ENCODE results near the gene MISFA. TPM values are rescaled to one million over a fixed set of nuclear protein-coding genes. Genes with fewer than 3 reads are reported as not detected.

MISFA gene
- 2.4 and 3.0 TPM in 2 replicates for polyA plus RNA-seq (2013)

DNA sequence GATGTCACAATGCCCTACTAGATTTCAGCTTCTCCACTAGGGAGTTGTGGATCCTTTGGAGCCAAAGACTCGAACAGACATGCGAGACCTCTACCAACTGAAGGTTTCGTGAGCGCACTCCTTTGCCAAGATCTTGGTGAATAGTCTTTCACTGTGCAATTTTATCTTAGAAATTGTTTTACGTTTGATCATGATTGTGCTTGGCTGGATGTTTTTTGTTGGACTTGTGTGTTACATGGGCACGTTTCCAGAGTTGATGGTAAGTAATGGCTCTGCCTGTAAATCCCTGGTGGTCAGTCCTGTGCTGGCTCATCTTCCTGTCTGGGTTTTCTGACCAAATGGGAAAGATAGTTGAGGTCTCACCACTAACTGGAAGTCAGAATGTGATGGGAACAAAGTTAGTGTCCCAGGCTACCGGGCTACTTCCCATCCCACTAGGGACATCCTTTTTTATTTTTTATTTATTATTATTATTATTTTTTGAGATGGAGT, at the start of gene MISFA:
MISFA (plus strand) TSS at position 51 of the 492 bp plus-strand sequence; CDS start at position 191, 140 bp downstream.
- H3K79me2 ChIP-seq (ENCODE audit: control insufficient read depth, insufficient read depth, low read length, poor library complexity) = no peaks in the 10 kb centered on the region
- no peak within 1 kb of the TSS for H3K4ac ChIP-seq (ENCODE audit: low read depth, low read length)
- no CpG with 5 or more reads among the region's 7 CpGs for WGBS (ENCODE audit: extremely low coverage, insufficient coverage, insufficient read length)
- DNase-seq = no peak
- no peak within 1 kb of the TSS for H2AK5ac ChIP-seq (ENCODE audit: low read length)
- no peak within 1 kb of the TSS for H2AFZ ChIP-seq (ENCODE audit: insufficient read depth, low read length, poor library complexity)
- no peak within 1 kb of the TSS for H2BK5ac ChIP-seq (ENCODE audit: low read depth, low read length, poor library complexity)
- H3K4me2 ChIP-seq (ENCODE audit: low read length) = no peak within 1 kb of the TSS
- no peak within 1 kb of the TSS for H3K27ac ChIP-seq (ENCODE audit: low read depth, low read length)
- H3K27me3 ChIP-seq (ENCODE audit: insufficient read depth, low read length) = no peaks in the 10 kb centered on the region
- peaks cover 4% of the 10 kb centered on the region for H3K9me3 ChIP-seq (ENCODE audit: insufficient read depth, low read depth, low read length)
- no peak within 1 kb of the TSS for H2BK12ac ChIP-seq (ENCODE audit: low read length)
- H2BK120ac ChIP-seq (ENCODE audit: insufficient read depth, low read length, poor library complexity) = no peak within 1 kb of the TSS
- H4K12ac ChIP-seq (ENCODE audit: low read depth, low read length) = no peak within 1 kb of the TSS
- H3K79me1 ChIP-seq (ENCODE audit: low read length) = no peaks in the 10 kb centered on the region
- H4K91ac ChIP-seq (ENCODE audit: low read depth, low read length) = no peak within 1 kb of the TSS
- H3K4me3 ChIP-seq (ENCODE audit: low read depth, low read length) = no peak within 1 kb of the TSS
- H3K23ac ChIP-seq (ENCODE audit: low read length) = no peak within 1 kb of the TSS
- no peak within 1 kb of the TSS for H4K8ac ChIP-seq (ENCODE audit: low read depth, low read length)
- no peak within 1 kb of the TSS for H3K18ac ChIP-seq (ENCODE audit: low read length)
- peaks cover 9 to 18% of the 10 kb centered on the region in 2 experiments for H3K36me3 ChIP-seq (ENCODE audit: control insufficient read depth in 1 of 2, insufficient read depth in 2 of 2, low read length in 2 of 2)
- H3K14ac ChIP-seq (ENCODE audit: low read length) = no peak within 1 kb of the TSS
- H3K4me1 ChIP-seq (ENCODE audit: control insufficient read depth in 1 of 2, insufficient read depth in 2 of 2, low read length in 2 of 2) = no peaks in the 10 kb centered on the region
- H3K9ac ChIP-seq (ENCODE audit: low read length) = no peak within 1 kb of the TSS

DNA sequence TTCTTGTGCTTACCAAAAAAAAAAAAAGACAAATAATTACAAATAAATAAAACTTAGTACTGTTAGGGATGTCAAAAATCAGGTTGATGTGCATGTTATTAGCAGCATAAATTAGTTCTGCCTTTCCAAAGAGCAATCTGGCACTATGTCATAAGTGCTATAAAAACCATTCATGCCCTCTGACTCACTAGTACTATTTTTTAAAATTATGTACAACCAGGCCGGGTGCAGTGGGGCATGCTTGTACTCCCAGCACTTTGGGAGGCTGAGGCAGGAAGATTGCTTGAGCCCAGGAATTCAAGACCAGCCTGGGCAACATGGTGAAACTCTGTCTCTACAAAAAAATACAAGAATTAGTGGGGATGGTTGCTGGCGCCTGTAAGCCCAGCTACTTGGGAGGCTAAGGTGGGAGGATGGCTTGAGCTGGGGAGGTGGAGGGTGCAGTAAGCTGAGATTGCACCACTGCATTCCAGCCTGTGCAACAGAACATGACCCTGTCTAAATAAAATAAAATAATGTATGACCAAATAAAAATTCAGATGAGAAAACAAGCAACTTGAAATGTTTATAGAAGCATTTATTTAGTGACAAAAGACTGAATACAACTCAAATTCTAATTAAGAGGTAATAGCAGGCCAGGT, 36.4 kb upstream of the MISFA start:
- H2BK120ac ChIP-seq (ENCODE audit: insufficient read depth, low read length, poor library complexity) = no peak overlapping the region
- no peak overlapping the region for H3K18ac ChIP-seq (ENCODE audit: low read length)
- H3K4me2 ChIP-seq (ENCODE audit: low read length) = no peak overlapping the region
- H3K36me3 ChIP-seq (ENCODE audit: control insufficient read depth in 1 of 2, insufficient read depth in 2 of 2, low read length in 2 of 2) = peaks cover 16 to 28% of the 10 kb centered on the region in 2 experiments
- WGBS (ENCODE audit: extremely low coverage, insufficient coverage, insufficient read length) = no CpG with 5 or more reads among the region's 2 CpGs
- no peak overlapping the region for H4K91ac ChIP-seq (ENCODE audit: low read depth, low read length)
- no peak overlapping the region for H3K4ac ChIP-seq (ENCODE audit: low read depth, low read length)
- H3K4me3 ChIP-seq (ENCODE audit: low read depth, low read length) = no peak overlapping the region
- no peaks in the 10 kb centered on the region for H3K79me2 ChIP-seq (ENCODE audit: control insufficient read depth, insufficient read depth, low read length, poor library complexity)
- H4K8ac ChIP-seq (ENCODE audit: low read depth, low read length) = no peak overlapping the region
- no peaks in the 10 kb centered on the region for H3K27me3 ChIP-seq (ENCODE audit: insufficient read depth, low read length)
- H3K4me1 ChIP-seq (ENCODE audit: control insufficient read depth in 1 of 2, insufficient read depth in 2 of 2, low read length in 2 of 2) = no peaks in the 10 kb centered on the region
- no peaks in the 10 kb centered on the region for H3K9me3 ChIP-seq (ENCODE audit: insufficient read depth, low read depth, low read length)
- H3K23ac ChIP-seq (ENCODE audit: low read length) = no peak overlapping the region
- H2AK5ac ChIP-seq (ENCODE audit: low read length) = no peak overlapping the region
- H3K9ac ChIP-seq (ENCODE audit: low read length) = no peak overlapping the region
- no peak for DNase-seq
- H4K12ac ChIP-seq (ENCODE audit: low read depth, low read length) = no peak overlapping the region
- no peak overlapping the region for H3K27ac ChIP-seq (ENCODE audit: low read depth, low read length)
- H3K79me1 ChIP-seq (ENCODE audit: low read length) = no peaks in the 10 kb centered on the region
- no peak overlapping the region for H2BK12ac ChIP-seq (ENCODE audit: low read length)
- no peak overlapping the region for H2AFZ ChIP-seq (ENCODE audit: insufficient read depth, low read length, poor library complexity)
- no peak overlapping the region for H3K14ac ChIP-seq (ENCODE audit: low read length)
- H2BK5ac ChIP-seq (ENCODE audit: low read depth, low read length, poor library complexity) = no peak overlapping the region

DNA sequence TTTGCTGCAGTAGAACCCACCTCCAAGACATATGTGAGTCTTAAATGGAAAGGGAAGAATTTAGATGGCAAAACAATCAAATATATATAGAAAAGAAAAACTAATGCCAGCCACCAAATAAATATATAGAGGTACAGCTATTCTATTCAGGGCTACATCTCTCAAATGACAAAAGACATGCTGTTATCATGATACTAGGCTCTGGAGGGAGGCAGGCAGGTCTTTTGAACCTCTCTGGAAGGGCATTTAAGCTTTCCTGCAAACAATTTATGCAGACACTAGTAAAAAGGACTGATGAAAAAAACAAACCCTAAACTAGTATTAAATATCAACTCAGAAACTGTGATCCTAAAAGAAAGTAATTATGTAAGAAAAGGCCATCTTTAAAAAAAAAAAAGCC, 35.4 kb upstream of the MISFA start:
- Histone ChIP-seq H3K79me1 (ENCODE audit: low read length) (no peaks in the 10 kb centered on the region), H2AFZ (ENCODE audit: insufficient read depth, low read length, poor library complexity) (no peak overlapping the region), H3K4me2 (ENCODE audit: low read length) (no peak overlapping the region), H3K36me3 (ENCODE audit: control insufficient read depth in 1 of 2, insufficient read depth in 2 of 2, low read length in 2 of 2) (peaks cover 15 to 24% of the 10 kb centered on the region in 2 experiments), H4K91ac (ENCODE audit: low read depth, low read length) (no peak overlapping the region), H3K18ac (ENCODE audit: low read length) (no peak overlapping the region), H3K27ac (ENCODE audit: low read depth, low read length) (no peak overlapping the region), H3K9ac (ENCODE audit: low read length) (no peak overlapping the region), H4K8ac (ENCODE audit: low read depth, low read length) (no peak overlapping the region), H3K4me1 (ENCODE audit: control insufficient read depth in 1 of 2, insufficient read depth in 2 of 2, low read length in 2 of 2) (no peaks in the 10 kb centered on the region), H3K27me3 (ENCODE audit: insufficient read depth, low read length) (no peaks in the 10 kb centered on the region), H3K4ac (ENCODE audit: low read depth, low read length) (no peak overlapping the region), H2BK12ac (ENCODE audit: low read length) (no peak overlapping the region), H3K79me2 (ENCODE audit: control insufficient read depth, insufficient read depth, low read length, poor library complexity) (no peaks in the 10 kb centered on the region), H2BK5ac (ENCODE audit: low read depth, low read length, poor library complexity) (no peak overlapping the region), H2BK120ac (ENCODE audit: insufficient read depth, low read length, poor library complexity) (no peak overlapping the region), H4K12ac (ENCODE audit: low read depth, low read length) (no peak overlapping the region), H3K23ac (ENCODE audit: low read length) (no peak overlapping the region), H3K14ac (ENCODE audit: low read length) (no peak overlapping the region), H3K9me3 (ENCODE audit: insufficient read depth, low read depth, low read length) (no peaks in the 10 kb centered on the region), H2AK5ac (ENCODE audit: low read length) (no peak overlapping the region), H3K4me3 (ENCODE audit: low read depth, low read length) (no peak overlapping the region)
- DNase-seq = no peak

DNA sequence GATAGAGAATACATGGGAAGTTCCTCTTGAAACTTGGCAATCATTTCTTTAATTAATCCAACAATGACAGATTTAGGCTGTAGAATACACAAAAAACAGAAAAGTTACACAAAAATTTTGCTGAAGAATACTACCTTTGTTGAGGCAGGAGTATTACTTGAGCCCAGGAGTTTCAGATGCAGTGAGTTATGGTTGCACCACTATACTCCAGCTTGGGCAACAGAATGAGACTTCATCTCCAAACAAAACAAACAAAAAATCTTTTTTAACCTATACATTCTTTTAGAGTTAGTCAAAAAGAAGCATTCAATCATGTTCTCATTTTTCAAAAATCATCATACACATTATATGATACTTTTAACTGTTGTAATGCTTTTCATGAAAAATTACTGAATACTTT, 33.2 kb upstream of the MISFA start:
- Histone ChIP-seq H3K4ac (ENCODE audit: low read depth, low read length) (no peak overlapping the region), H3K27me3 (ENCODE audit: insufficient read depth, low read length) (no peaks in the 10 kb centered on the region), H3K79me1 (ENCODE audit: low read length) (no peaks in the 10 kb centered on the region), H3K27ac (ENCODE audit: low read depth, low read length) (no peak overlapping the region), H3K18ac (ENCODE audit: low read length) (no peak overlapping the region), H2BK12ac (ENCODE audit: low read length) (no peak overlapping the region), H2AFZ (ENCODE audit: insufficient read depth, low read length, poor library complexity) (no peak overlapping the region), H3K36me3 (ENCODE audit: control insufficient read depth in 1 of 2, insufficient read depth in 2 of 2, low read length in 2 of 2) (peaks cover 12 to 16% of the 10 kb centered on the region in 2 experiments), H3K9me3 (ENCODE audit: insufficient read depth, low read depth, low read length) (no peaks in the 10 kb centered on the region), H3K14ac (ENCODE audit: low read length) (no peak overlapping the region), H3K9ac (ENCODE audit: low read length) (no peak overlapping the region), H3K4me2 (ENCODE audit: low read length) (no peak overlapping the region), H4K91ac (ENCODE audit: low read depth, low read length) (no peak overlapping the region), H3K4me3 (ENCODE audit: low read depth, low read length) (no peak overlapping the region), H4K8ac (ENCODE audit: low read depth, low read length) (no peak overlapping the region), H4K12ac (ENCODE audit: low read depth, low read length) (no peak overlapping the region), H2AK5ac (ENCODE audit: low read length) (no peak overlapping the region), H2BK120ac (ENCODE audit: insufficient read depth, low read length, poor library complexity) (no peak overlapping the region), H3K23ac (ENCODE audit: low read length) (no peak overlapping the region), H3K4me1 (ENCODE audit: control insufficient read depth in 1 of 2, insufficient read depth in 2 of 2, low read length in 2 of 2) (no peaks in the 10 kb centered on the region), H2BK5ac (ENCODE audit: low read depth, low read length, poor library complexity) (no peak overlapping the region), H3K79me2 (ENCODE audit: control insufficient read depth, insufficient read depth, low read length, poor library complexity) (no peaks in the 10 kb centered on the region)
- DNase-seq = no peak
